Fibroblast of skin of abdomen (primary cell): Measurements from ENCODE around the gene SHB.
"Not testable (repeated sequence)": the region's sequence is repeated elsewhere in the genome, so short reads cannot be mapped to it uniquely, and the experiment has no call there.

Experiments
- DNase-seq: peaks from one replicate; pipeline ENCODE4 v3.0.0-alpha.2; 2013

SHB gene

GRCh38 chr9:37897665-37898064, 171.4 kb downstream of the SHB start:
- DNase-seq = no peak

DNA sequence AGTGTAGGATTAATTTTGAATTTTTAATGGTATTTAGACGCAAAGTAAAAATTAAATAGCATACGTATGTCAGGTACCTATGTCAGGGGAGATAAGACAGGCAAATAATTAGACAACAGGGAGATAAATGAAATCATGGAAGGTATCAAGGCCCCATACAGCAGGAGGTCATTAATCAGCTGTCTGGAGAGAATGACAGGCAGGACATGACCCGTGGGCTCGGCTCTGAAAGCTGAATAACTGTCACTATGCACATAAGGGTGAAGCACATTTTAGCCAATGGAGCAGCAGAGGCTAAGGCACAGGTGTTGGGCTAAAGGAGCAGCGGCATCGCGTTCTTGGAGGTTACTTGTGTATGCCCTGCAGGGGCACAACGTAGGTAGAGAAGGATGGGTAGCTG, 177.0 kb downstream of the SHB start:
- no peak for DNase-seq

DNA sequence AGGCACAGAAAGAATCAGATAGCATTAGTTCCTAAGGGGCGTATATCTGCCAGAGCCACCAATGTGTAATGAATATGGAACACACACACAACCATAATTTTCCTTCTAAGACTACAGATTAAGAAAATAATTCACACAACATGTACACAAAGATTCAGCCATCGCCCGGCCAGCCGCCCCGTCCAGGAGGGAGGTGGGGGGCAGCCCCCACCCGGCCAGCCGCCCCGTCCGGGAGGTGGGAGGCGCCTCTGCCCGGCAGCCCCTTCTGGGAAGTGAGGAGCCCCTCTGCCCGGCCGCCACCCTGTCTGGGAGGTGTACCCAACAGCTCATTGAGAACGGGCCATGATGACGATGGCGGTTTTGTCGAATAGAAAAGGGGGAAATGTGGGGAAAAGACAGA, 178.0 kb downstream of the SHB start:
- DNase-seq = not testable (repeated sequence)

DNA sequence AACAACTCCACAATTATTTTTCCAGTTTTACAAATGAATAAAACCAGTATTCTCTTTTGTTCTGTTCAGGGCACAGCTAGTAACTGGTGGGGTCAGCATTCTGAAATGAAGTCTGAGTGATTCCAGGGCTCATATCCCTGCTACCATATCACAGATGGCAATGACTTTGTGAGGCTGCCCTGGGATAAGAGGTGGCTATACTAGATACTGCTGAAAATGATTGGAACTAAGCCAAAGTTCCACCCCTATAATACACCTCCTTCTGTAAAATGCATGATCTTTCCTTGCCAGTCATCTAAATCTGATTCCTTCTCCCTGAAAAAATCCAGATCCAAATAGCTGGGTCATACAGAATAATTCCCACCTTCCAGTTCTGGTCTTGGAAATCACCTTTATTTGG, 179.5 kb downstream of the SHB start:
- DNase-seq = no peak

DNA sequence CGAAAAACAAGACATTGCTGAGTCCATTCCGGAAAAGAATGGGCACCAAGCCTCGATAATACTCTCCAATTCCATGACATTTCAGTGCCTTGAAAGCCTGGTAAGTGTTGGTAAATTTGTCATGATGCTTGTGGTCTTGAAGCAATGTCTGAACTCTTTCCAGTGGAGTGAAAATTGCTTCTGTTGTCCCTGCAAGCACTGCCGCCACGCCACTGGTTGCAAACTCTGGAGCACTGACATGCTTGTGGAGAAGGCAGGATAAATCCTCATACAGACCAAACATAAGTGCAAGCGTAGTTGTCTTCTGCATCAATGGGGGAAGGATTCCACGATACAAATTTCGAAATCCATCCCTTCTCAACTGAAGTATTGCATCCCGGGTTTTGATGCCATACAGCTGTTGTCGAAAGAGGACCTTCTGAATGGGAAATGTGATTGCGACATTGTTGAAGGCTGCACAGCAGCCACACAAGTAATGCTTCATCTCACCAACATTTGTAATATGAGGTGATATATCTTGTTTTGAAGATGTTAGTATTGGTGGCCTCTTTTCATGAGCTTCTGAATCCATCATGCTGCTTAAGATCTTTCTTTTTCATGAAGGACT, 180.9 kb downstream of the SHB start:
- not testable (repeated sequence) for DNase-seq

- DNase-seq = no peak
Observed at GRCh38 chr9:37880916-37881479, 188.0 kb downstream of the SHB start.

- no peak for DNase-seq
Observed at GRCh38 chr9:37876376-37876775, 192.7 kb downstream of the SHB start.

- DNase-seq = no peak
Observed at GRCh38 chr9:37873955-37874354, 195.1 kb downstream of the SHB start.

GRCh38 chr9:37870799-37871176, 198.2 kb downstream of the SHB start:
- DNase-seq = no peak

DNA sequence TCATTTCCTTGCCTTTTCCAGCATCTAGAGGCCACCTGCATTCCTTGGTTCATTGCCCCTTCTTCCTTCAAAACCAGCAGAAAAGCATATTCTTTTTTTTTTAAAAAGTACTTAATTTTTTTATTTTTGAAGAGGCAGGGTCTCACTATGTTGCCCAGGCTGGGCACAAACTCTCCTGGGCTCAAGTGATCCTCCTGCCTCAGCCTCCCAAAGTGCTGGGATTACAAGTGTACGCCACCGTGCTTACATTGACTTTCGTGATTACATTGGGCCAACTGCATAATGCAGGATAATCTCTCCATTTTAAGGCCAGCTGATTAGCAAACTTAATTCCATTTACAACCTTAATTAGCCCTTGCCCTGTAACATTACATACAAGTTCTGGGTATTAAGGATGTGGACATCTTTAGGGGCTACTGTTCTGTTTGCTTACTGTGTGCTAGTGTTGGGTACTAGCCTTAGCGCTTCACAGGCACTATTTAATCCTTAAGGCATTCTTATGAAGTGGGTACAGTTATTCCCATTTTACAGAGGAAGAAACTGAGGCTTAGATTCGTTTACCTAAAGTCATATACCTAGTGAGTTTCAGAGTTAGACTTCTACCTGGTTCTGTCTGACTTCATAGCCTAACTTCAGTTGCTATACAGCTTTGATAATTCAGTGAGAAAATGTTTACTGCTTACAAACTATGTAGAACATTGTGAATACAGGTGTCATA, 198.8 kb downstream of the SHB start:
- DNase-seq = no peak
